Measurements from ENCODE around the gene TMEM74B.

GRCh38 chr20:1186367-1186991 is 1.7 kb upstream of the TMEM74B start:
- no peak for TF ChIP-seq CTCF (IDR thresholded peaks at IDR 0.05)
- no peak for TF ChIP-seq EZH2 (IDR thresholded peaks at IDR 0.05; ENCODE audit: borderline replicate concordance, insufficient read depth, low read depth, low read length, poor library complexity, severe bottlenecking)
